ENCODE data around the gene PAMR1. TPM values are rescaled to one million over a fixed set of nuclear protein-coding genes. Genes with fewer than 3 reads are reported as not detected.
A peak's percentile ranks its signal among the peaks of the same experiment; 100 is the strongest.

Gene PAMR1
- total and polyA plus RNA-seq, 2 donors = 1.9 to 5.6 TPM

DNA sequence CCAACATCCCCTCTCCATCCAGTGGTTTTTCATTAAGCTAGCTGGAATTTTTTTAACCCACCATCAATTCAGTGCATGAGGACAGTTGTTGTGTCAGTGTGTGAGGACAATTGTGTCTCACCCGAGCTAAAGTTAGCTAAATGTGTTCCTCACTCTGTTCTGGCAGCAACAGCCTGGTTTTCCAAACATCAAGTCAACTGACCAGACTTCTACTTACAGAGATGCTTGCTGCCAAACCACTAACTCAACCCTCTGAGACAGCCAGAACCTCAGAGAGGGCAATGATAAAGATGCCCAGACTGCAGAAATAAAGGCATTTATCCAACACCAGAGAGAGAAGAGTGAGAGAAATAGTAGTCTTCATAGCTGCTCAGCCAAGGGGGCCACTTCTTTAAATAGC lies 6.7 kb downstream of the PAMR1 start:
- Histone ChIP-seq H3K36me3 (ENCODE audit: control insufficient read depth in 2 of 2, insufficient read depth in 2 of 2, low read length in 1 of 2) (no peaks in the 10 kb centered on the region), H3K4me1 (ENCODE audit: control insufficient read depth in 2 of 2, insufficient read depth in 2 of 2, low read length in 2 of 2) (peaks cover 0 to 3% of the 10 kb centered on the region in 2 donors), H3K4me3 (ENCODE audit: low read length in 2 of 2) (no peak overlapping the region), H3K27me3 (ENCODE audit: control insufficient read depth in 2 of 2, insufficient read depth in 1 of 2, low read length in 1 of 2) (peaks cover 0 to 14% of the 10 kb centered on the region in 2 donors), H3K27ac (ENCODE audit: low read depth in 1 of 2, low read length in 1 of 2) (no peak overlapping the region), H3K9me3 (ENCODE audit: control insufficient read depth in 2 of 2, insufficient read depth in 1 of 2, low read length in 1 of 2) (no peaks in the 10 kb centered on the region)
- no peak for DNase-seq (ENCODE audit: low read depth in 6 of 9, low spot score in 9 of 9)
- WGBS = 88% methylated on average over 1 of the region's 1 CpG

DNA sequence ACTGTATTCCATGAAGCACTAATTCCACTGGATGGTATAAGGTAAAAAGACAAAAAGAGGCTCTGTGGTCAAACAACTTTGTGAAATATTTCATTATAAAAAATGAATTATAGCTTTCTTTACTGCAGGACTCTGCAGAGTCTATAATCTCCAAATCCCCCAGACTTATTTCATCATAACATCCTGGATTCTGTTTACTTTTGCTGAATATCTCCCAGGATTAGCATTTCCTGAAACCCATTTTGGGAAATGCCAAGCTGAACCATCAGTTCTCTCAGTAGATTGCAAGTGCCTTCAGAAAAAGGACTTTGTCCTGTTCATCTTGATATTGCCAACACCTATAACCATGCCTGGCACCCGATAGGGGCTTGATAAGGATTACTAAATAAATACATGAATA lies 7.9 kb downstream of the PAMR1 start:
- H3K27me3 ChIP-seq (ENCODE audit: control insufficient read depth in 2 of 2, insufficient read depth in 1 of 2, low read length in 1 of 2) = peaks cover 0 to 7% of the 10 kb centered on the region in 2 donors
- H3K9me3 ChIP-seq (ENCODE audit: control insufficient read depth in 2 of 2, insufficient read depth in 1 of 2, low read length in 1 of 2) = no peaks in the 10 kb centered on the region
- H3K4me3 ChIP-seq (ENCODE audit: low read length in 2 of 2) = no peak overlapping the region
- peaks cover 0 to 3% of the 10 kb centered on the region in 2 donors for H3K4me1 ChIP-seq (ENCODE audit: control insufficient read depth in 2 of 2, insufficient read depth in 2 of 2, low read length in 2 of 2)
- no peak overlapping the region for H3K27ac ChIP-seq (ENCODE audit: low read depth in 1 of 2, low read length in 1 of 2)
- 96% methylated on average over 1 of the region's 1 CpG for WGBS
- no peaks in the 10 kb centered on the region for H3K36me3 ChIP-seq (ENCODE audit: control insufficient read depth in 2 of 2, insufficient read depth in 2 of 2, low read length in 1 of 2)
- DNase-seq (ENCODE audit: low read depth in 6 of 9, low spot score in 9 of 9) = no peak

DNA sequence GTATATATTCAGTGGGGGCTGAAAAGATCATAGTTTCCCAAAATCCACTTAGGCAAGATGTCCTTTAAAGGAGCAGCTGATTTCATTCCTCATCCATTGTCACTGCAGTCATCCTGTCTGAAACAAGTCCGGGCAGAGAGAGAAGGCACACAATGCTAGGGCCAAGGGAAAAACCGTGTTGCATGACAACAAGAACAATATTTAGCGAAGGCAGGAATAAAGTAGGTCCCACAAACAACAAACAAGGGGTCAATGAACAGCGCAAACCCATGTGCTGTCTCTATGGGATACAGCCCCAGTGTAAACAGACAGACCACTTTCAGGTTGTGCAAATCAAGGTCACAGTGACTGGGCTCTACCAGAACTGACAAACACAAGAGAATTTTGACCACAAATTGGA lies 9.0 kb downstream of the PAMR1 start:
- Histone ChIP-seq H3K4me3 (ENCODE audit: low read length in 2 of 2) (no peak overlapping the region), H3K27me3 (ENCODE audit: control insufficient read depth in 2 of 2, insufficient read depth in 1 of 2, low read length in 1 of 2) (peaks cover 0 to 4% of the 10 kb centered on the region in 2 donors), H3K27ac (ENCODE audit: low read depth in 1 of 2, low read length in 1 of 2) (no peak overlapping the region), H3K9me3 (ENCODE audit: control insufficient read depth in 2 of 2, insufficient read depth in 1 of 2, low read length in 1 of 2) (no peaks in the 10 kb centered on the region), H3K36me3 (ENCODE audit: control insufficient read depth in 2 of 2, insufficient read depth in 2 of 2, low read length in 1 of 2) (no peaks in the 10 kb centered on the region), H3K4me1 (ENCODE audit: control insufficient read depth in 2 of 2, insufficient read depth in 2 of 2, low read length in 2 of 2) (peaks cover 0 to 3% of the 10 kb centered on the region in 2 donors)
- 80% methylated on average over 4 of the region's 4 CpGs for WGBS
- no peak for DNase-seq (ENCODE audit: low read depth in 6 of 9, low spot score in 9 of 9)

DNA sequence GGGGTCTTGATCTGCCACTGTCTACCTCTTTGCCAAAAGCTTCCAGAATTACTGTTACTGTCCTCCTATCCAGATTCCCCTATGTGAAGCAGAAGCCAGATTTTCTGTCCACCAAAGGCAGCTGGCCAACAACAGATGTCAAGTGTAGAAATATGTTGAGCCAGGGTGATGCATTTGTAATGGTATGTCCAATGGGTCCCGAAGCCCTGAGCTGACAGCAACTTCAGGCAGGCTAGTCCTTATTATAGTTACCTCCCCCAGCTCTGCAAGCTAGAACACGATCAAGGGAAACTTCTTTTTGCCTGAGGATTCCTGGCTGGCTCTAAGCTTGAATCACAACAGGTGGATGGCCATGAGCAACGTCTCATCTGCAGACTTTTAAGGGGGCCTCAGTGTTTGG lies 10.2 kb downstream of the PAMR1 start:
- H3K27ac ChIP-seq (ENCODE audit: low read depth in 1 of 2, low read length in 1 of 2) = no peak overlapping the region
- no peaks in the 10 kb centered on the region for H3K36me3 ChIP-seq (ENCODE audit: control insufficient read depth in 2 of 2, insufficient read depth in 2 of 2, low read length in 1 of 2)
- 88% methylated on average over 3 of the region's 3 CpGs for WGBS
- no peak overlapping the region for H3K4me3 ChIP-seq (ENCODE audit: low read length in 2 of 2)
- H3K4me1 ChIP-seq (ENCODE audit: control insufficient read depth in 2 of 2, insufficient read depth in 2 of 2, low read length in 2 of 2) = peaks cover 0 to 3% of the 10 kb centered on the region in 2 donors
- DNase-seq (ENCODE audit: low read depth in 6 of 9, low spot score in 9 of 9) = peak in 1 of 9 donors; percentile 9
- H3K27me3 ChIP-seq (ENCODE audit: control insufficient read depth in 2 of 2, insufficient read depth in 1 of 2, low read length in 1 of 2) = no peaks in the 10 kb centered on the region
- no peaks in the 10 kb centered on the region for H3K9me3 ChIP-seq (ENCODE audit: control insufficient read depth in 2 of 2, insufficient read depth in 1 of 2, low read length in 1 of 2)

DNA sequence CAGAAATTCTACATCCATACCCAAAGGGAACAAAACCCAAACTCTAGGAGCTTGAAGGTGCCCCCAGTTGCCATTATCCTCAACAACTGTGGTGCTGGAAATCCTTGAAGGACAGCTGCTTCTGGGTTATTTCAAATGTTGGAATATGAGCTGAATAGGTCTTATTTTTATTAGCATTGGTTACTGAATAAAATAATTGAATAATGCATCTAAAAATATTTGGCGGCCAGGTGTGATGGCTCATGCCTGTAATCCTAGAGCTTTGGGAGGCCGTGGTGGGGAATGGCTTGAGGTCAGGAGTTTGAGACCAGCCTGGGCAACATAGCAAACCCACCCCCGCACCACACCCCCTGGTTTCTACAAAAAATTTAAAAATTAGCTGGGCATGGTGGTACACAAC lies 10.9 kb downstream of the PAMR1 start:
- H3K9me3 ChIP-seq (ENCODE audit: control insufficient read depth in 2 of 2, insufficient read depth in 1 of 2, low read length in 1 of 2) = no peaks in the 10 kb centered on the region
- H3K4me1 ChIP-seq (ENCODE audit: control insufficient read depth in 2 of 2, insufficient read depth in 2 of 2, low read length in 2 of 2) = peaks cover 0 to 3% of the 10 kb centered on the region in 2 donors
- no peak overlapping the region for H3K4me3 ChIP-seq (ENCODE audit: low read length in 2 of 2)
- H3K27ac ChIP-seq (ENCODE audit: low read depth in 1 of 2, low read length in 1 of 2) = no peak overlapping the region
- no peak for DNase-seq (ENCODE audit: low read depth in 6 of 9, low spot score in 9 of 9)
- no peaks in the 10 kb centered on the region for H3K36me3 ChIP-seq (ENCODE audit: control insufficient read depth in 2 of 2, insufficient read depth in 2 of 2, low read length in 1 of 2)
- H3K27me3 ChIP-seq (ENCODE audit: control insufficient read depth in 2 of 2, insufficient read depth in 1 of 2, low read length in 1 of 2) = no peaks in the 10 kb centered on the region
- WGBS = 95% methylated on average over 3 of the region's 3 CpGs

DNA sequence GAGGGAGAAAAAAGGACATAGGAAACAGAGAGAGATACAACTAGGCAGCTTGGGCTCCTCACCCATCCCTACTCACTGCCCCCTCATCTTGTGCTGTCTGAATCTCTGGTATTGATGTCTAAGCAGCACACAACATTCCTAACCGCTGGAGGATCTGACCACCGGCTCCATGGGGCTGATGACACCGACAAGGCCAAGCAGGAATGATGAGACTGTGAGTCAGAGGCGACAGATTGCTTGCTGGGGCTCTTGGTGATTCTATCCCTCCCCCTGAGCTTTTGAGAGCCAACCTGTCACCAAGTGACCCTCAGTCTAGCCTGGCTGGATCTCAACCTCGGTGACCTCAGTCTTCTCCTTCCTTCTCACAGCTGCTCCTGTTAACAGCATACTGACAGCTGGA lies 13.8 kb downstream of the PAMR1 start:
- Histone ChIP-seq H3K4me3 (ENCODE audit: low read length in 2 of 2) (no peak overlapping the region), H3K27ac (ENCODE audit: low read depth in 1 of 2, low read length in 1 of 2) (no peak overlapping the region), H3K36me3 (ENCODE audit: control insufficient read depth in 2 of 2, insufficient read depth in 2 of 2, low read length in 1 of 2) (no peaks in the 10 kb centered on the region), H3K27me3 (ENCODE audit: control insufficient read depth in 2 of 2, insufficient read depth in 1 of 2, low read length in 1 of 2) (no peaks in the 10 kb centered on the region), H3K9me3 (ENCODE audit: control insufficient read depth in 2 of 2, insufficient read depth in 1 of 2, low read length in 1 of 2) (no peaks in the 10 kb centered on the region), H3K4me1 (ENCODE audit: control insufficient read depth in 2 of 2, insufficient read depth in 2 of 2, low read length in 2 of 2) (peaks cover 0 to 3% of the 10 kb centered on the region in 2 donors)
- DNase-seq (ENCODE audit: low read depth in 6 of 9, low spot score in 9 of 9) = no peak
- 84% methylated on average over 5 of the region's 5 CpGs for WGBS

DNA sequence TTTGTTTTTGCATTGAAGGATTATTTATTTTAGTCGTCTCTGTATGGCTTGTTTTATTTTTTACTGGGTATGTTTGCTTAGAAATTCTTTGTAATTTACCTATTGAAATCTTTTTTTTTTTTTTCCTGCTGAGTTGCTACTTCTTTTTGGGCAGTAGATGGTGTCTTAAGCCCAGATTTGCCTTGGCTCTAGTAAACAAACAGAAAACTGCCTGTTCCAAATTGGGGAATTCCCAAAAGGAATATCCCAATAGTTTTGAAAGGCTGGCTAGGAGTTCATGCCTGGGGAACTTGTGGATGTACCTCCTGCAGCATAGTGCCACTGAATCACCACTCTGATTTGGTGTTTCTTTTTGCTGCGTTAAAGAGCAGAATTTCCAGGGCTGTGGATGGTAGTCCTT lies 17.7 kb downstream of the PAMR1 start:
- 96% methylated on average over 2 of the region's 2 CpGs for WGBS
- H3K9me3 ChIP-seq (ENCODE audit: control insufficient read depth in 2 of 2, insufficient read depth in 1 of 2, low read length in 1 of 2) = no peaks in the 10 kb centered on the region
- no peaks in the 10 kb centered on the region for H3K36me3 ChIP-seq (ENCODE audit: control insufficient read depth in 2 of 2, insufficient read depth in 2 of 2, low read length in 1 of 2)
- H3K4me1 ChIP-seq (ENCODE audit: control insufficient read depth in 2 of 2, insufficient read depth in 2 of 2, low read length in 2 of 2) = no peaks in the 10 kb centered on the region
- no peak overlapping the region for H3K27ac ChIP-seq (ENCODE audit: low read depth in 1 of 2, low read length in 1 of 2)
- no peak overlapping the region for H3K4me3 ChIP-seq (ENCODE audit: low read length in 2 of 2)
- H3K27me3 ChIP-seq (ENCODE audit: control insufficient read depth in 2 of 2, insufficient read depth in 1 of 2, low read length in 1 of 2) = no peaks in the 10 kb centered on the region
- no peak for DNase-seq (ENCODE audit: low read depth in 6 of 9, low spot score in 9 of 9)

DNA sequence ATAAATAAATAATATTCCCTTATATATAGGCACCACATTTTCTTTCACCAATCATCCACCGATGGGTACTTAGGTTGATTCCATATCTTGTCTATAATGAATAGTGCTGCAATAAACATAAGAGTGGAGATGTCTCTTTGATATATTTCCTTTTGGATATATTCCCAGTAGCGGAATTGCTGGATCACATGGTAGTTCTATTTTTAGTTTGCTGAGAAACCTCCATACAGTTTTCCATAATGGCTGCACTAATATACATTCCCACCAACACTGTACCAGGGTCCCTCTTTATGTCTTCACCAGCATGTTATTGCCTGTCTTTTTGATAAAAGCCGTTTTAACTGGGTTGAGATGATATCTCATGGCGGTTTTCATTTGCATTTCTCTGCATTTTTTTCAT lies 23.6 kb downstream of the PAMR1 start:
- 71% methylated on average over 4 of the region's 4 CpGs for WGBS
- no peak for DNase-seq (ENCODE audit: low read depth in 6 of 9, low spot score in 9 of 9)
- H3K9me3 ChIP-seq (ENCODE audit: control insufficient read depth in 2 of 2, insufficient read depth in 1 of 2, low read length in 1 of 2) = no peaks in the 10 kb centered on the region
- no peak overlapping the region for H3K27ac ChIP-seq (ENCODE audit: low read depth in 1 of 2, low read length in 1 of 2)
- H3K4me3 ChIP-seq (ENCODE audit: low read length in 2 of 2) = no peak overlapping the region
- no peaks in the 10 kb centered on the region for H3K27me3 ChIP-seq (ENCODE audit: control insufficient read depth in 2 of 2, insufficient read depth in 1 of 2, low read length in 1 of 2)
- no peaks in the 10 kb centered on the region for H3K4me1 ChIP-seq (ENCODE audit: control insufficient read depth in 2 of 2, insufficient read depth in 2 of 2, low read length in 2 of 2)
- no peaks in the 10 kb centered on the region for H3K36me3 ChIP-seq (ENCODE audit: control insufficient read depth in 2 of 2, insufficient read depth in 2 of 2, low read length in 1 of 2)

DNA sequence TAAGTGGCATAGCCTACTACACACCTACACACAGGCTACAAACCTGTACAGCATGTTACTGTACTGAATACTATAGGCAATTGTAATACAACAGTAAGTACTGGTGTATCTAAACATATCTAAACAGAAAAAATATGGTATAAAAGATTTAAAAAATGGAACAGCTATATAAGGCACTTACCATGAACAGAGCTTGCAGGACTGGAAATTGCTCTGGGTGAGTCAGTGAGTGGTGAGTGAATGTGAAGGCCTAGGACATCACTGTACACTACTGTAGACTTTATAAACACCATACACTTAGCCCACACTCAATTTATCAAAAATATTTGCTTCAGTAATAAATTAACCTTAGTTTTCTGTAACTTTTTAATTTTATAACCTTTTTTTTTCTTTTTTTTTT lies 24.7 kb downstream of the PAMR1 start:
- no peak for DNase-seq (ENCODE audit: low read depth in 6 of 9, low spot score in 9 of 9)
- H3K9me3 ChIP-seq (ENCODE audit: control insufficient read depth in 2 of 2, insufficient read depth in 1 of 2, low read length in 1 of 2) = no peaks in the 10 kb centered on the region

DNA sequence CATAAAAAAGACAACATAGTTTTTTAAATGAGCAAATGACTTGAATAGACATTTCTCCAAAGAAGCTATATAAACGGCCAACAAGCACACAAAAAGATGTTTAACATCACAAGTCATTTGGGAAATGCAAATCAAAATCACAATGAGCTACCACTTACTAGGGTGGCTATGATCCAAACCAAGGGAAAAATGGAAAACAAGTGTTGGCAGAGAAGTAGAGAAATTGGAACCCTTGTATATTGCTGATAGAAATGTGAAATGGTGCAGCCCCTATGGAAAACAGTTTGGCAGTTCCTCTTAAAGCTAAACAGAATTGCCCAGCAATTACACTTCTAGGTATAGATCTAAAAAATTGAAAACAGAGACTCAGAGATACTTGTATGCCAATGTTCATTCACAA lies 29.0 kb downstream of the PAMR1 start:
- no peaks in the 10 kb centered on the region for H3K9me3 ChIP-seq (ENCODE audit: control insufficient read depth in 2 of 2, insufficient read depth in 1 of 2, low read length in 1 of 2)
- no peak for DNase-seq (ENCODE audit: low read depth in 6 of 9, low spot score in 9 of 9)
- no peak overlapping the region for H3K27ac ChIP-seq (ENCODE audit: low read depth in 1 of 2, low read length in 1 of 2)
- 90% methylated on average over 1 of the region's 1 CpG for WGBS
- H3K36me3 ChIP-seq (ENCODE audit: control insufficient read depth in 2 of 2, insufficient read depth in 2 of 2, low read length in 1 of 2) = no peaks in the 10 kb centered on the region
- H3K27me3 ChIP-seq (ENCODE audit: control insufficient read depth in 2 of 2, insufficient read depth in 1 of 2, low read length in 1 of 2) = no peaks in the 10 kb centered on the region
- H3K4me3 ChIP-seq (ENCODE audit: low read length in 2 of 2) = no peak overlapping the region
- no peaks in the 10 kb centered on the region for H3K4me1 ChIP-seq (ENCODE audit: control insufficient read depth in 2 of 2, insufficient read depth in 2 of 2, low read length in 2 of 2)

More for the DNA sequence above, 24.7 kb downstream of the PAMR1 start:
- no peaks in the 10 kb centered on the region for H3K36me3 ChIP-seq (ENCODE audit: control insufficient read depth in 2 of 2, insufficient read depth in 2 of 2, low read length in 1 of 2)
- H3K27ac ChIP-seq (ENCODE audit: low read depth in 1 of 2, low read length in 1 of 2) = no peak overlapping the region
- no peaks in the 10 kb centered on the region for H3K27me3 ChIP-seq (ENCODE audit: control insufficient read depth in 2 of 2, insufficient read depth in 1 of 2, low read length in 1 of 2)
- no peaks in the 10 kb centered on the region for H3K4me1 ChIP-seq (ENCODE audit: control insufficient read depth in 2 of 2, insufficient read depth in 2 of 2, low read length in 2 of 2)
- no peak overlapping the region for H3K4me3 ChIP-seq (ENCODE audit: low read length in 2 of 2)

Measured in thymus (tissue), 11 donors.